ENCODE results near the gene TAPBP.
"Not testable (repeated sequence)": the region's sequence is repeated elsewhere in the genome, so short reads cannot be mapped to it uniquely, and the experiment has no call there.

TAPBP gene

GRCh38 chr6:33289784-33290315 is 24.0 kb downstream of the TAPBP start:
- no peaks in the 10 kb centered on the region for H3K9me3 ChIP-seq (ENCODE audit: control insufficient read depth in 1 of 2, low read length in 2 of 2)
- H3K27ac ChIP-seq (ENCODE audit: low read depth, low read length), result no peak overlapping the region
- peak overlapping the region; percentile 88 to 94 for H3K4me3 ChIP-seq (ENCODE audit: low read depth in 1 of 2, low read length in 2 of 2)
- peaks cover 18 to 21% of the 10 kb centered on the region in 2 donors for H3K4me1 ChIP-seq (ENCODE audit: control insufficient read depth in 1 of 2, insufficient read depth in 2 of 2, low read length in 2 of 2)
- no peaks in the 10 kb centered on the region for H3K27me3 ChIP-seq (ENCODE audit: control insufficient read depth in 1 of 2, insufficient read depth in 2 of 2, low read length in 2 of 2)
- peaks cover 25 to 49% of the 10 kb centered on the region in 2 donors for H3K36me3 ChIP-seq (ENCODE audit: control insufficient read depth in 1 of 2, insufficient read depth in 2 of 2, low read length in 2 of 2)
- H3K9ac ChIP-seq (ENCODE audit: low read depth in 1 of 2, low read length in 2 of 2), result peak overlapping the region; percentile 52 to 91

GRCh38 chr6:33288921-33289783 is 24.7 kb downstream of the TAPBP start, which contains the start of the genes PFDN6 and WDR46:
TSS of gene PFDN6 (plus strand) at chr6:33289601. CDS start at chr6:33289857, 256 bp downstream.
TSS of gene WDR46 (minus strand) at chr6:33289239. CDS start at chr6:33289170, 69 bp downstream.
- H3K4me3 ChIP-seq (ENCODE audit: low read depth in 1 of 2, low read length in 2 of 2), result peak within 1 kb of the TSS; percentile 88 to 94
- no peaks in the 10 kb centered on the region for H3K9me3 ChIP-seq (ENCODE audit: control insufficient read depth in 1 of 2, low read length in 2 of 2)
- H3K27me3 ChIP-seq (ENCODE audit: control insufficient read depth in 1 of 2, insufficient read depth in 2 of 2, low read length in 2 of 2), result no peaks in the 10 kb centered on the region
- H3K9ac ChIP-seq (ENCODE audit: low read depth in 1 of 2, low read length in 2 of 2), result peak within 1 kb of the TSS; percentile 81 to 91
- peaks cover 25 to 51% of the 10 kb centered on the region in 2 donors for H3K36me3 ChIP-seq (ENCODE audit: control insufficient read depth in 1 of 2, insufficient read depth in 2 of 2, low read length in 2 of 2)
- no peak within 1 kb of the TSS for H3K27ac ChIP-seq (ENCODE audit: low read depth, low read length)
- peaks cover 18 to 21% of the 10 kb centered on the region in 2 donors for H3K4me1 ChIP-seq (ENCODE audit: control insufficient read depth in 1 of 2, insufficient read depth in 2 of 2, low read length in 2 of 2)

- H3K4me3 ChIP-seq (ENCODE audit: low read depth in 1 of 2, low read length in 2 of 2), result peak overlapping the region; percentile 88 to 94
- H3K27me3 ChIP-seq (ENCODE audit: control insufficient read depth in 1 of 2, insufficient read depth in 2 of 2, low read length in 2 of 2), result no peaks in the 10 kb centered on the region
- peak overlapping the region; percentile 81 to 91 for H3K9ac ChIP-seq (ENCODE audit: low read depth in 1 of 2, low read length in 2 of 2)
- H3K27ac ChIP-seq (ENCODE audit: low read depth, low read length), result no peak overlapping the region
- no peaks in the 10 kb centered on the region for H3K9me3 ChIP-seq (ENCODE audit: control insufficient read depth in 1 of 2, low read length in 2 of 2)
- H3K4me1 ChIP-seq (ENCODE audit: control insufficient read depth in 1 of 2, insufficient read depth in 2 of 2, low read length in 2 of 2), result peaks cover 18 to 21% of the 10 kb centered on the region in 2 donors
- H3K36me3 ChIP-seq (ENCODE audit: control insufficient read depth in 1 of 2, insufficient read depth in 2 of 2, low read length in 2 of 2), result peaks cover 26 to 53% of the 10 kb centered on the region in 2 donors
These were observed 25.5 kb downstream of the TAPBP start for GRCh38 chr6:33288141-33288920.

GRCh38 chr6:33286946-33287914 is 26.6 kb downstream of the TAPBP start:
- Histone ChIP-seq H3K9ac (ENCODE audit: low read depth in 1 of 2, low read length in 2 of 2) (no peak overlapping the region), H3K4me3 (ENCODE audit: low read depth in 1 of 2, low read length in 2 of 2) (peak overlapping the region in 1 of 2 donors; percentile 88), H3K27ac (ENCODE audit: low read depth, low read length) (no peak overlapping the region), H3K4me1 (ENCODE audit: control insufficient read depth in 1 of 2, insufficient read depth in 2 of 2, low read length in 2 of 2) (peaks cover 18 to 21% of the 10 kb centered on the region in 2 donors), H3K27me3 (ENCODE audit: control insufficient read depth in 1 of 2, insufficient read depth in 2 of 2, low read length in 2 of 2) (no peaks in the 10 kb centered on the region), H3K9me3 (ENCODE audit: control insufficient read depth in 1 of 2, low read length in 2 of 2) (no peaks in the 10 kb centered on the region), H3K36me3 (ENCODE audit: control insufficient read depth in 1 of 2, insufficient read depth in 2 of 2, low read length in 2 of 2) (peaks cover 26 to 48% of the 10 kb centered on the region in 2 donors)

GRCh38 chr6:33285214-33285613 is 28.7 kb downstream of the TAPBP start:
- H3K36me3 ChIP-seq (ENCODE audit: control insufficient read depth in 1 of 2, insufficient read depth in 2 of 2, low read length in 2 of 2), result peaks cover 31 to 60% of the 10 kb centered on the region in 2 donors
- H3K9me3 ChIP-seq (ENCODE audit: control insufficient read depth in 1 of 2, low read length in 2 of 2), result not testable (repeated sequence)

GRCh38 chr6:33280539-33280938 is 33.3 kb downstream of the TAPBP start:
- no peak overlapping the region for H3K4me3 ChIP-seq (ENCODE audit: low read depth in 1 of 2, low read length in 2 of 2)
- no peak overlapping the region for H3K9ac ChIP-seq (ENCODE audit: low read depth in 1 of 2, low read length in 2 of 2)
- peaks cover 20 to 24% of the 10 kb centered on the region in 2 donors for H3K4me1 ChIP-seq (ENCODE audit: control insufficient read depth in 1 of 2, insufficient read depth in 2 of 2, low read length in 2 of 2)
- H3K9me3 ChIP-seq (ENCODE audit: control insufficient read depth in 1 of 2, low read length in 2 of 2), result no peaks in the 10 kb centered on the region
- H3K27me3 ChIP-seq (ENCODE audit: control insufficient read depth in 1 of 2, insufficient read depth in 2 of 2, low read length in 2 of 2), result no peaks in the 10 kb centered on the region
- peaks cover 31 to 64% of the 10 kb centered on the region in 2 donors for H3K36me3 ChIP-seq (ENCODE audit: control insufficient read depth in 1 of 2, insufficient read depth in 2 of 2, low read length in 2 of 2)
- no peak overlapping the region for H3K27ac ChIP-seq (ENCODE audit: low read depth, low read length)

More at GRCh38 chr6:33285214-33285613, 28.7 kb downstream of the TAPBP start:
- not testable (repeated sequence) for H3K27ac ChIP-seq (ENCODE audit: low read depth, low read length); H3K27me3 ChIP-seq (ENCODE audit: control insufficient read depth in 1 of 2, insufficient read depth in 2 of 2, low read length in 2 of 2); H3K9ac ChIP-seq (ENCODE audit: low read depth in 1 of 2, low read length in 2 of 2); H3K4me3 ChIP-seq (ENCODE audit: low read depth in 1 of 2, low read length in 2 of 2)
- H3K4me1 ChIP-seq (ENCODE audit: control insufficient read depth in 1 of 2, insufficient read depth in 2 of 2, low read length in 2 of 2), result peaks cover 11 to 17% of the 10 kb centered on the region in 2 donors

GRCh38 chr6:33279971-33280511 is 33.8 kb downstream of the TAPBP start:
- H3K27me3 ChIP-seq (ENCODE audit: control insufficient read depth in 1 of 2, insufficient read depth in 2 of 2, low read length in 2 of 2), result no peaks in the 10 kb centered on the region
- H3K9ac ChIP-seq (ENCODE audit: low read depth in 1 of 2, low read length in 2 of 2), result no peak overlapping the region
- H3K36me3 ChIP-seq (ENCODE audit: control insufficient read depth in 1 of 2, insufficient read depth in 2 of 2, low read length in 2 of 2), result peaks cover 32 to 64% of the 10 kb centered on the region in 2 donors
- H3K27ac ChIP-seq (ENCODE audit: low read depth, low read length), result no peak overlapping the region
- H3K4me1 ChIP-seq (ENCODE audit: control insufficient read depth in 1 of 2, insufficient read depth in 2 of 2, low read length in 2 of 2), result peaks cover 25 to 29% of the 10 kb centered on the region in 2 donors
- no peak overlapping the region for H3K4me3 ChIP-seq (ENCODE audit: low read depth in 1 of 2, low read length in 2 of 2)
- no peaks in the 10 kb centered on the region for H3K9me3 ChIP-seq (ENCODE audit: control insufficient read depth in 1 of 2, low read length in 2 of 2)

- H3K4me1 ChIP-seq (ENCODE audit: control insufficient read depth in 1 of 2, insufficient read depth in 2 of 2, low read length in 2 of 2), result peaks cover 33 to 37% of the 10 kb centered on the region in 2 donors
- no peak overlapping the region for H3K9ac ChIP-seq (ENCODE audit: low read depth in 1 of 2, low read length in 2 of 2)
- H3K36me3 ChIP-seq (ENCODE audit: control insufficient read depth in 1 of 2, insufficient read depth in 2 of 2, low read length in 2 of 2), result peaks cover 36 to 65% of the 10 kb centered on the region in 2 donors
- no peaks in the 10 kb centered on the region for H3K27me3 ChIP-seq (ENCODE audit: control insufficient read depth in 1 of 2, insufficient read depth in 2 of 2, low read length in 2 of 2)
- H3K27ac ChIP-seq (ENCODE audit: low read depth, low read length), result no peak overlapping the region
- H3K9me3 ChIP-seq (ENCODE audit: control insufficient read depth in 1 of 2, low read length in 2 of 2), result no peaks in the 10 kb centered on the region
- H3K4me3 ChIP-seq (ENCODE audit: low read depth in 1 of 2, low read length in 2 of 2), result no peak overlapping the region
These were observed 34.6 kb downstream of the TAPBP start for GRCh38 chr6:33279257-33279695.

GRCh38 chr6:33278810-33279209 is 35.1 kb downstream of the TAPBP start:
- peaks cover 38 to 63% of the 10 kb centered on the region in 2 donors for H3K36me3 ChIP-seq (ENCODE audit: control insufficient read depth in 1 of 2, insufficient read depth in 2 of 2, low read length in 2 of 2)
- H3K27me3 ChIP-seq (ENCODE audit: control insufficient read depth in 1 of 2, insufficient read depth in 2 of 2, low read length in 2 of 2), result no peaks in the 10 kb centered on the region
- H3K27ac ChIP-seq (ENCODE audit: low read depth, low read length), result no peak overlapping the region
- peaks cover 36 to 41% of the 10 kb centered on the region in 2 donors for H3K4me1 ChIP-seq (ENCODE audit: control insufficient read depth in 1 of 2, insufficient read depth in 2 of 2, low read length in 2 of 2)
- no peak overlapping the region for H3K9ac ChIP-seq (ENCODE audit: low read depth in 1 of 2, low read length in 2 of 2)
- no peak overlapping the region for H3K4me3 ChIP-seq (ENCODE audit: low read depth in 1 of 2, low read length in 2 of 2)
- no peaks in the 10 kb centered on the region for H3K9me3 ChIP-seq (ENCODE audit: control insufficient read depth in 1 of 2, low read length in 2 of 2)

Measured in duodenal mucosa (tissue), 2 donors.